B cell (primary cell): ENCODE data around the gene RABL6. TPM values are rescaled to one million over a fixed set of nuclear protein-coding genes. Genes with fewer than 3 reads are reported as not detected.

ENCODE experiments used
- ATAC-seq: fragments of 200-7000 bp; cut with Tn5 transposase; one replicate; pipeline ENCODE4 v1.10.0; 2021; ENCODE audit warnings: low read depth, mild to moderate bottlenecking, moderate number of reproducible peaks, moderate library complexity
- CTCF ChIA-PET: fragments of 350-600 bp; sonication (Branson Sonifier 250); formaldehyde crosslinking; loops from one replicate; lab custom pipeline; 2021; ENCODE audit warnings: antibody characterized with exemption, inconsistent platforms; lab: Charles Lee
- POLR2A ChIA-PET: fragments of 350-600 bp; sonication (Branson Sonifier 250); formaldehyde crosslinking; loops from one replicate; lab custom pipeline; 2021; ENCODE audit warnings: antibody characterized with exemption; lab: Charles Lee
- DNase-seq: peaks from one replicate; pipeline ENCODE4 v3.0.0; 2013
- H2AFZ ChIP-seq: 2 replicates; pipeline ENCODE4 v1.6.1; 2012; ENCODE audit warnings: mild to moderate bottlenecking, low read depth, low read length; ENCODE audit not compliant: insufficient read depth, poor library complexity, severe bottlenecking
- H3K27ac ChIP-seq, 2 donors: 1 replicate in 1 of 2; 2 replicates in 1 of 2; pipeline ENCODE4 v1.5.1; 2012 to 2013; ENCODE audit warnings: low read length in 2 of 2, mild to moderate bottlenecking in 2 of 2, moderate library complexity in 1 of 2
- H3K27me3 ChIP-seq, 4 experiments: fragments of 200-600 bp in 1 of 4; sonication (generic) in 1 of 4; replicated peaks in 1 of 4; 1 replicate in 2 of 4; 2 replicates in 2 of 4; pipeline versions ENCODE4 v1.6.1 to v1.7.0; 2013 to 2016; ENCODE audit warnings: low read length in 3 of 4, mild to moderate bottlenecking in 2 of 4, mixed read lengths in 1 of 4, moderate library complexity in 1 of 4; ENCODE audit not compliant: insufficient read depth in 4 of 4, control insufficient read depth in 3 of 4; ENCODE audit errors: control extremely low read depth in 1 of 4
- H3K36me3 ChIP-seq, 2 experiments: replicated peaks in 1 of 2; 1 replicate in 1 of 2; 2 replicates in 1 of 2; pipeline versions ENCODE4 v1.6.1 to v1.7.1; 2013; ENCODE audit warnings: low read length in 1 of 2; ENCODE audit not compliant: insufficient read depth in 2 of 2, control insufficient read depth in 1 of 2; ENCODE audit errors: control extremely low read depth in 1 of 2, extremely low read depth in 1 of 2
- H3K4me1 ChIP-seq, 2 donors: fragments of 200-600 bp in 1 of 2; sonication (generic) in 1 of 2; 1 replicate in 1 of 2; 2 replicates in 1 of 2; pipeline versions ENCODE4 v1.5.1 to v1.6.1; 2013 to 2017; ENCODE audit warnings: low read length in 2 of 2; ENCODE audit not compliant: control insufficient read depth in 2 of 2, insufficient read depth in 2 of 2
- H3K4me2 ChIP-seq: replicated peaks from 2 replicates; pipeline ENCODE3; 2012; ENCODE audit warnings: mild to moderate bottlenecking, low read depth, low read length; ENCODE audit not compliant: poor library complexity, severe bottlenecking
- H3K4me3 ChIP-seq, 5 experiments: fragments of 200-600 bp in 1 of 5; sonication (generic) in 1 of 5; 1 replicate in 3 of 5; 2 replicates in 2 of 5; pipeline versions ENCODE4 v1.5.1 to v1.7.0; 2011 to 2016; ENCODE audit warnings: low read length in 4 of 5, mild to moderate bottlenecking in 4 of 5, low read depth in 2 of 5, control low read depth in 1 of 5, moderate library complexity in 1 of 5; ENCODE audit not compliant: insufficient read depth in 1 of 5; ENCODE audit errors: control extremely low read depth in 1 of 5, extremely low read depth in 1 of 5
- H3K79me2 ChIP-seq: fragments of 200-600 bp; sonication (generic); one replicate; pipeline ENCODE4 v1.6.0; 2016; ENCODE audit warnings: low read length; ENCODE audit not compliant: control insufficient read depth, insufficient read depth
- H3K9ac ChIP-seq: fragments of 200-600 bp; sonication (generic); 2 replicates; pipeline ENCODE4 v1.6.1; 2017; ENCODE audit warnings: mild to moderate bottlenecking, low read length, moderate library complexity
- H3K9me3 ChIP-seq, 3 donors: one replicate each; pipeline versions ENCODE4 v1.6.1 to v1.7.1; 2013; ENCODE audit warnings: low read length in 2 of 3; ENCODE audit not compliant: control insufficient read depth in 2 of 3, insufficient read depth in 1 of 3; ENCODE audit errors: control extremely low read depth in 1 of 3
- H4K20me1 ChIP-seq: 2 replicates; pipeline ENCODE4 v1.6.0; 2012; ENCODE audit warnings: mild to moderate bottlenecking, low read length; ENCODE audit not compliant: insufficient read depth, control insufficient read depth, poor library complexity, severe bottlenecking
- H3K27ac Mint-ChIP-seq: one replicate; pipeline ENCODE4 v1.8.0; 2021; ENCODE audit warnings: mixed read lengths
- H3K27me3 Mint-ChIP-seq: one replicate; pipeline ENCODE4 v1.8.0; 2021; ENCODE audit warnings: mixed read lengths
- H3K4me1 Mint-ChIP-seq: one replicate; pipeline ENCODE4 v1.8.0; 2021; ENCODE audit warnings: mixed read lengths
- H3K4me3 Mint-ChIP-seq: one replicate; pipeline ENCODE4 v1.8.0; 2021; ENCODE audit warnings: mixed read lengths
- H3K9me3 Mint-ChIP-seq: one replicate; pipeline ENCODE4 v1.8.0; 2022; ENCODE audit warnings: mixed read lengths; ENCODE audit not compliant: insufficient read depth
- EZH2 ChIP-seq: IDR thresholded peaks from 2 replicates; pipeline ENCODE4 v1.6.1; 2012; ENCODE audit warnings: borderline replicate concordance, low read depth, mild to moderate bottlenecking, moderate library complexity, low read length; ENCODE audit not compliant: insufficient read depth, poor library complexity, severe bottlenecking
- WGBS: methylation state at CpG from one replicate; pipeline ENCODE4 v1.1.5; 2013; ENCODE audit warnings: missing lambda C conversion rate; ENCODE audit not compliant: insufficient coverage; 5-methylcytosine and 5-hydroxymethylcytosine counted together
- intact Hi-C: fragments of 100-400 bp; cut with micrococcal nuclease; formaldehyde crosslinking; loops from one replicate; pipeline ENCODE4 v1.10.0; 2022
- polyA plus RNA-seq: library from polyadenylated mRNA; depleted of rRNA; stranded (reverse); fragments of >200 nt; gene quantifications from 2 replicates; pipeline ENCODE4 v1.2.3, GENCODE V29; 2012
- total RNA-seq, 2 donors: library from RNA; stranded (reverse); fragments of 120-200 nt in 1 of 2; gene quantifications; 1 replicate in 1 of 2; 2 replicates in 1 of 2; pipeline versions ENCODE4 v1.2.3 to v1.2.4, GENCODE V29; 2013 to 2022
- TF ChIP-seq, protein P1 (sequence below): fragments of 200-600 bp; IDR thresholded peaks from one replicate; pipeline ENCODE4 v1.8.0; 2022; ENCODE audit warnings: antibody characterized with exemption, mild to moderate bottlenecking

RABL6 gene
- total and polyA plus RNA-seq, 2 donors (not counting 1 experiment from before 2014, with no cell fraction given), result 33.6 to 70.5 TPM

DNA sequence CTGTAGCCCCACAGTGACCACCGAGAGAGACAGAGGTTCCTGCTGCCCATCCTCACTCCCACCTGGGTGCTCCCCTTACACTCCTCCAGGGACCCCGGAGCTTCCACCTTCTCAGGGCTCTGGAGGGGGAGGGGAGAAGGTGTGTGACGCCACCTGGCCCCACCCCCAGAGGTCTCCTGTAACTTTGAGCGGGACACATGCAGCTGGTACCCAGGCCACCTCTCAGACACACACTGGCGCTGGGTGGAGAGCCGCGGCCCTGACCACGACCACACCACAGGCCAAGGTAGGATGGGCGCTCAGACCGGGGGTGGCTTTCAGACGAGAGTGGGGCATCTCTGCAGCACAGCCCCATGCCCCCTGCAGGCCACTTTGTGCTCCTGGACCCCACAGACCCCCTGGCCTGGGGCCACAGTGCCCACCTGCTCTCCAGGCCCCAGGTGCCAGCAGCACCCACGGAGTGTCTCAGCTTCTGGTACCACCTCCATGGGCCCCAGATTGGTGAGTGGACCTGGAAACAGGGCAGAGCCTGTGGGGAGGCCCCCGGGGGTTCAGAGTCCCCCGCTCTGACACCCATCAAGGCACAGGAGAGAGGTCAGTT is 48.9 kb downstream of the RABL6 start:
- ATAC-seq (no peak), DNase-seq (peak; percentile 13)
- H3K9ac ChIP-seq, result no peak overlapping the region
- no peak overlapping the region for H3K27ac ChIP-seq
- H3K27me3 ChIP-seq, result no peaks in the 10 kb centered on the region
- H2AFZ ChIP-seq, result no peak overlapping the region
- ChIA-PET CTCF (interaction anchor here (1.2 to 1.3 kb wide), 2 partner anchors 14 to 178 kb away, joined by 3 to 7 read pairs; partner anchors contain the start of gene AJM1), POLR2A (no interaction called here)
- peaks cover 8% of the 10 kb centered on the region for H4K20me1 ChIP-seq
- peaks cover 0 to 11% of the 10 kb centered on the region in 2 experiments for H3K36me3 ChIP-seq
- H3K9me3 ChIP-seq, result no peaks in the 10 kb centered on the region
- H3K4me2 ChIP-seq, result no peak overlapping the region
- H3K4me1 ChIP-seq, result peaks cover 0 to 5% of the 10 kb centered on the region in 2 donors
- TF ChIP-seq EZH2, result no peak
- TF ChIP-seq, protein P1, sequence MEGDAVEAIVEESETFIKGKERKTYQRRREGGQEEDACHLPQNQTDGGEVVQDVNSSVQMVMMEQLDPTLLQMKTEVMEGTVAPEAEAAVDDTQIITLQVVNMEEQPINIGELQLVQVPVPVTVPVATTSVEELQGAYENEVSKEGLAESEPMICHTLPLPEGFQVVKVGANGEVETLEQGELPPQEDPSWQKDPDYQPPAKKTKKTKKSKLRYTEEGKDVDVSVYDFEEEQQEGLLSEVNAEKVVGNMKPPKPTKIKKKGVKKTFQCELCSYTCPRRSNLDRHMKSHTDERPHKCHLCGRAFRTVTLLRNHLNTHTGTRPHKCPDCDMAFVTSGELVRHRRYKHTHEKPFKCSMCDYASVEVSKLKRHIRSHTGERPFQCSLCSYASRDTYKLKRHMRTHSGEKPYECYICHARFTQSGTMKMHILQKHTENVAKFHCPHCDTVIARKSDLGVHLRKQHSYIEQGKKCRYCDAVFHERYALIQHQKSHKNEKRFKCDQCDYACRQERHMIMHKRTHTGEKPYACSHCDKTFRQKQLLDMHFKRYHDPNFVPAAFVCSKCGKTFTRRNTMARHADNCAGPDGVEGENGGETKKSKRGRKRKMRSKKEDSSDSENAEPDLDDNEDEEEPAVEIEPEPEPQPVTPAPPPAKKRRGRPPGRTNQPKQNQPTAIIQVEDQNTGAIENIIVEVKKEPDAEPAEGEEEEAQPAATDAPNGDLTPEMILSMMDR, result no peak
- no peaks in the 10 kb centered on the region for H3K27me3 Mint-ChIP-seq
- intact Hi-C loops, result no loop called here
- H3K4me3 ChIP-seq, result no peak overlapping the region
- no peak overlapping the region for H3K4me3 Mint-ChIP-seq
- peaks cover 3% of the 10 kb centered on the region for H3K4me1 Mint-ChIP-seq
- no peak overlapping the region for H3K27ac Mint-ChIP-seq
- H3K9me3 Mint-ChIP-seq, result no peaks in the 10 kb centered on the region
- 71% methylated on average over 14 of the region's 14 CpGs for WGBS
- no peaks in the 10 kb centered on the region for H3K79me2 ChIP-seq

DNA sequence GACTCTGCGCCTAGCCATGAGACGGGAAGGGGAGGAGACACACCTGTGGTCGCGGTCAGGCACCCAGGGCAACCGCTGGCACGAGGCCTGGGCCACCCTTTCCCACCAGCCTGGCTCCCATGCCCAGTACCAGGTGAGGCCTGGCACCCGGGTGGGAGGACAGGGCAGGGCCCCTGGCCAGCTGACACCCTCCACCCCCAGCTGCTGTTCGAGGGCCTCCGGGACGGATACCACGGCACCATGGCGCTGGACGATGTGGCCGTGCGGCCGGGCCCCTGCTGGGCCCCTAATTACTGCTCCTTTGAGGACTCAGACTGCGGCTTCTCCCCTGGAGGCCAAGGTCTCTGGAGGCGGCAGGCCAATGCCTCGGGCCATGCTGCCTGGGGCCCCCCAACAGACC is 49.4 kb downstream of the RABL6 start:
- ChIA-PET CTCF (no interaction called here), POLR2A (no interaction called here)
- Mint-ChIP-seq H3K4me1 (peaks cover 4% of the 10 kb centered on the region), H3K9me3 (no peaks in the 10 kb centered on the region), H3K4me3 (no peak overlapping the region), H3K27me3 (no peaks in the 10 kb centered on the region), H3K27ac (no peak overlapping the region)
- Histone ChIP-seq H3K27me3 (no peaks in the 10 kb centered on the region), H3K36me3 (peaks cover 0 to 16% of the 10 kb centered on the region in 2 experiments), H3K27ac (no peak overlapping the region), H3K79me2 (no peaks in the 10 kb centered on the region), H4K20me1 (peaks cover 11% of the 10 kb centered on the region), H3K9ac (no peak overlapping the region), H3K4me1 (peaks cover 0 to 5% of the 10 kb centered on the region in 2 donors), H2AFZ (no peak overlapping the region), H3K4me2 (no peak overlapping the region), H3K9me3 (no peaks in the 10 kb centered on the region), H3K4me3 (no peak overlapping the region)
- whole genome bisulfite sequencing, result 92% methylated on average over 18 of the region's 19 CpGs
- intact Hi-C loops, result no loop called here
- ATAC-seq (no peak), DNase-seq (no peak)
- no peak for TF ChIP-seq EZH2
- TF ChIP-seq, protein P1, result no peak
